ENCODE data around the gene TRIM52. TPM values are rescaled to one million over a fixed set of nuclear protein-coding genes. Genes with fewer than 3 reads are reported as not detected.
A peak's percentile ranks its signal among the peaks of the same experiment; 100 is the strongest.

Gene TRIM52
- total and polyA plus RNA-seq, 9 of the 15 experiments (the other 6 are each of a cell fraction or from before 2014, with no cell fraction given) = 3.3 to 21.9 (median 13.5) TPM

DNA sequence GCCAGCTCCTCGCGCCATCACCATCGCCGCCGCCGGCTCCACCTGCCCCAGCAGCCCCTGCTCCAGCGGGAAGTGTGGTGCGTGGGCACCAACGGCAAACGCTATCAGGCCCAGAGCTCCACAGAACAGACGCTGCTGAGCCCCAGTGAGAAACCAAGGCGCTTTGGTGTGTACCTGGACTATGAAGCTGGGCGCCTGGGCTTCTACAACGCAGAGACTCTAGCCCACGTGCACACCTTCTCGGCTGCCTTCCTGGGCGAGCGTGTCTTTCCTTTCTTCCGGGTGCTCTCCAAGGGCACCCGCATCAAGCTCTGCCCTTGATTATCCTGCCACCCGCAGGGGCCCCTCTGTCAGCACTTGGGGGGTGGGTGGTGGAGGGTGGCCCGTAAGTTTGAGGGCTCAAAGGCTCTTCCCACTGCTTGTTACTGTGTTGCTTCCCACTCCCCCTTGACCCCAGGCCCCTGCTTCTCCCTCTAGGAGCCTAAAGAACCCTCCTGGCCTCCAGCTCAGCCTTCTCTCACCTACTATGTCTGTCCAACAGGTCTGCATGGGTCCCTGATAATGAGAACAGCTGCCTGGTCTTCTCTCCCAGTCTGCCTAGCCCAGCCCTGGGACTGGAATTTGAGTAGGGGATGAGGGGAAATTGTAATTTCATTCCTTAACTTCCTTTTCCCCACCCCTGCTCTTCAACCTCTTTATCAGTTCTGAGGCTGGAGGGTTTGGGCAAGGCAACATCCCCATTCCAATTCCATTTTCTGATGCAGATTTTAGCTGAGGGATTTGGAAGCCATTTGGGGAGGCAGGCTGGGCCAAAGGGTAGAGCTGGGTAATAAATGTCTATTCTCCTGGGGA is 26.3 kb downstream of the TRIM52 start (continued):
- TF ChIP-seq, protein P1, sequence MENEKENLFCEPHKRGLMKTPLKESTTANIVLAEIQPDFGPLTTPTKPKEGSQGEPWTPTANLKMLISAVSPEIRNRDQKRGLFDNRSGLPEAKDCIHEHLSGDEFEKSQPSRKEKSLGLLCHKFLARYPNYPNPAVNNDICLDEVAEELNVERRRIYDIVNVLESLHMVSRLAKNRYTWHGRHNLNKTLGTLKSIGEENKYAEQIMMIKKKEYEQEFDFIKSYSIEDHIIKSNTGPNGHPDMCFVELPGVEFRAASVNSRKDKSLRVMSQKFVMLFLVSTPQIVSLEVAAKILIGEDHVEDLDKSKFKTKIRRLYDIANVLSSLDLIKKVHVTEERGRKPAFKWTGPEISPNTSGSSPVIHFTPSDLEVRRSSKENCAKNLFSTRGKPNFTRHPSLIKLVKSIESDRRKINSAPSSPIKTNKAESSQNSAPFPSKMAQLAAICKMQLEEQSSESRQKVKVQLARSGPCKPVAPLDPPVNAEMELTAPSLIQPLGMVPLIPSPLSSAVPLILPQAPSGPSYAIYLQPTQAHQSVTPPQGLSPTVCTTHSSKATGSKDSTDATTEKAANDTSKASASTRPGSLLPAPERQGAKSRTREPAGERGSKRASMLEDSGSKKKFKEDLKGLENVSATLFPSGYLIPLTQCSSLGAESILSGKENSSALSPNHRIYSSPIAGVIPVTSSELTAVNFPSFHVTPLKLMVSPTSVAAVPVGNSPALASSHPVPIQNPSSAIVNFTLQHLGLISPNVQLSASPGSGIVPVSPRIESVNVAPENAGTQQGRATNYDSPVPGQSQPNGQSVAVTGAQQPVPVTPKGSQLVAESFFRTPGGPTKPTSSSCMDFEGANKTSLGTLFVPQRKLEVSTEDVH (IDR thresholded peaks at IDR 0.05; ENCODE audit: low read depth, partially characterized antibody) = peak; percentile 25
- TF ChIP-seq POLR2A (conservative IDR thresholded peaks at IDR 0.05) = peak; percentile 72
- TF ChIP-seq, protein P2, sequence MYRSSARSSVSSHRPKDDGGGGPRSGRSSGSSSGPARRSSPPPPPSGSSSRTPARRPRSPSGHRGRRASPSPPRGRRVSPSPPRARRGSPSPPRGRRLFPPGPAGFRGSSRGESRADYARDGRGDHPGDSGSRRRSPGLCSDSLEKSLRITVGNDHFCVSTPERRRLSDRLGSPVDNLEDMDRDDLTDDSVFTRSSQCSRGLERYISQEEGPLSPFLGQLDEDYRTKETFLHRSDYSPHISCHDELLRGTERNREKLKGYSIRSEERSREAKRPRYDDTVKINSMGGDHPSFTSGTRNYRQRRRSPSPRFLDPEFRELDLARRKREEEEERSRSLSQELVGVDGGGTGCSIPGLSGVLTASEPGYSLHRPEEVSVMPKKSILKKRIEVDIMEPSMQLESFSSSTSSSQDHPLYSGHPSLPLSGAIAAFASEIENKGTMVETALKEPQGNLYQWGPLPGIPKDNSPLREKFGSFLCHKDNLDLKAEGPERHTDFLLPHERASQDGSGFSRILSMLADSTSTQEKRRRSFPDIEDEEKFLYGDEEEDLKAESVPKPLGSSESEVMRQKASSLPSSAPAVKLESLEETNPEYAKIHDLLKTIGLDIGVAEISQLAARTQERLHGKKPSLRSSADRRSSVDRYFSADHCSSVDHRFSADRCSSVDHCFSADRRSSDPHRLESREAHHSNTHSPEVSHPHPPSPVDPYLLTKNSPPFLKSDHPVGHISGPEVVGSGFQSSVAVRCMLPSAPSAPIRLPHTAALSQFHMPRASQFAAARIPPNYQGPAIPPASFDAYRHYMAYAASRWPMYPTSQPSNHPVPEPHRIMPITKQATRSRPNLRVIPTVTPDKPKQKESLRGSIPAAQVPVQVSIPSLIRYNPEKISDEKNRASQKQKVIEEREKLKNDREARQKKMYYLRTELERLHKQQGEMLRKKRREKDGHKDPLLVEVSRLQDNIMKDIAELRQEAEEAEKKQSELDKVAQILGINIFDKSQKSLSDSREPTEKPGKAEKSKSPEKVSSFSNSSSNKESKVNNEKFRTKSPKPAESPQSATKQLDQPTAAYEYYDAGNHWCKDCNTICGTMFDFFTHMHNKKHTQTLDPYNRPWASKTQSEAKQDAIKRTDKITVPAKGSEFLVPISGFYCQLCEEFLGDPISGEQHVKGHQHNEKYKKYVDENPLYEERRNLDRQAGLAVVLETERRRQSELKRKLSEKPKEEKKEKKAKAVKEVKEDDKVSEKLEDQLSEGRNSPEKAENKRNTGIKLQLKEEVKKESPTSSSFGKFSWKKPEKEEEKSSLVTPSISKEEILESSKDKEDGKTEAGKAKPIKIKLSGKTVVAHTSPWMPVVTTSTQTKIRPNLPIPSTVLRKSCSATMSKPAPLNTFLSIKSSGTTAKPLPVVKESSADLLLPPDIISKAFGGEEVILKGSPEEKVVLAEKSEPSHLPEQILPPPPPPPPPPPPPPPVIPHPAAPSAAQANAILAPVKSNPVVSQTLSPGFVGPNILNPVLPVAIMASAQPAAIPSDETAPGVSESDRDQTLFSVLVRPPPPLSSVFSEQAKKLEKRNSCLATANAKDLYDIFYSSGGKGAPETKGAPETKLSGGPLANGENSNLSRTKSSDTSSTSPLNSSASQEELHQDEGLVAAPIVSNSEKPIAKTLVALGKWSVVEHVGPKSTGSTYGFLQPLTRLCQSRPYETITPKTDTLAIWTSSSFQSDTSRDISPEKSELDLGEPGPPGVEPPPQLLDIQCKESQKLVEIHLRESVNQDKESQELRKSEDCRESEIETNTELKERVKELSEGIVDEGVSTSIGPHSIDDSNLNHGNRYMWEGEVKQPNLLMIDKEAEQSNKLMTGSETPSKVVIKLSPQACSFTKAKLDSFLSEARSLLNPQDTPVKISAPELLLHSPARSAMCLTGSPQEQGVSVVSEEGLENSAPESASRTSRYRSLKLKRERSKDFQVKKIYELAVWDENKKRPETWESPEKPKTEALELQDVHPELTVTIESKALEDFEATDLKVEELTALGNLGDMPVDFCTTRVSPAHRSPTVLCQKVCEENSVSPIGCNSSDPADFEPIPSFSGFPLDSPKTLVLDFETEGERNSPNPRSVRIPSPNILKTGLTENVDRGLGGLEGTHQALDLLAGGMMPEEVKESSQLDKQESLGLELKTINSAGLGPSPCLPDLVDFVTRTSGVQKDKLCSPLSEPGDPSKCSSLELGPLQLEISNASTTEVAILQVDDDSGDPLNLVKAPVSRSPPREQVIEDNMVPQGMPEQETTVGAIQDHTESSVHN (IDR thresholded peaks at IDR 0.05; ENCODE audit: borderline replicate concordance in 1 of 2, low read depth in 1 of 2) = no peak
- TF ChIP-seq HMG20A (CRISPR knock-in tag; conservative IDR thresholded peaks at IDR 0.05) = no peak
- TF ChIP-seq, protein P3, sequence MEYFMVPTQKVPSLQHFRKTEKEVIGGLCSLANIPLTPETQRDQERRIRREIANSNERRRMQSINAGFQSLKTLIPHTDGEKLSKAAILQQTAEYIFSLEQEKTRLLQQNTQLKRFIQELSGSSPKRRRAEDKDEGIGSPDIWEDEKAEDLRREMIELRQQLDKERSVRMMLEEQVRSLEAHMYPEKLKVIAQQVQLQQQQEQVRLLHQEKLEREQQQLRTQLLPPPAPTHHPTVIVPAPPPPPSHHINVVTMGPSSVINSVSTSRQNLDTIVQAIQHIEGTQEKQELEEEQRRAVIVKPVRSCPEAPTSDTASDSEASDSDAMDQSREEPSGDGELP (CRISPR knock-in tag; IDR thresholded peaks at IDR 0.05; ENCODE audit: borderline replicate concordance) = no peak; the same call in 1 of the 2 replicates
- TF ChIP-seq, protein P4, sequence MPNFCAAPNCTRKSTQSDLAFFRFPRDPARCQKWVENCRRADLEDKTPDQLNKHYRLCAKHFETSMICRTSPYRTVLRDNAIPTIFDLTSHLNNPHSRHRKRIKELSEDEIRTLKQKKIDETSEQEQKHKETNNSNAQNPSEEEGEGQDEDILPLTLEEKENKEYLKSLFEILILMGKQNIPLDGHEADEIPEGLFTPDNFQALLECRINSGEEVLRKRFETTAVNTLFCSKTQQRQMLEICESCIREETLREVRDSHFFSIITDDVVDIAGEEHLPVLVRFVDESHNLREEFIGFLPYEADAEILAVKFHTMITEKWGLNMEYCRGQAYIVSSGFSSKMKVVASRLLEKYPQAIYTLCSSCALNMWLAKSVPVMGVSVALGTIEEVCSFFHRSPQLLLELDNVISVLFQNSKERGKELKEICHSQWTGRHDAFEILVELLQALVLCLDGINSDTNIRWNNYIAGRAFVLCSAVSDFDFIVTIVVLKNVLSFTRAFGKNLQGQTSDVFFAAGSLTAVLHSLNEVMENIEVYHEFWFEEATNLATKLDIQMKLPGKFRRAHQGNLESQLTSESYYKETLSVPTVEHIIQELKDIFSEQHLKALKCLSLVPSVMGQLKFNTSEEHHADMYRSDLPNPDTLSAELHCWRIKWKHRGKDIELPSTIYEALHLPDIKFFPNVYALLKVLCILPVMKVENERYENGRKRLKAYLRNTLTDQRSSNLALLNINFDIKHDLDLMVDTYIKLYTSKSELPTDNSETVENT (CRISPR knock-in tag; IDR thresholded peaks at IDR 0.05) = peak; percentile 31; the same call in 1 of the 2 replicates
- peak; percentile 87 for TF ChIP-seq EWSR1 (IDR thresholded peaks at IDR 0.05; ENCODE audit: borderline replicate concordance, low read depth, partially characterized antibody)
- no peak for TF ChIP-seq TCFL5 (CRISPR knock-in tag; conservative IDR thresholded peaks at IDR 0.05)
- peak; percentile 96 for TF ChIP-seq RBM22 (IDR thresholded peaks at IDR 0.05; ENCODE audit: low read depth, low read length, poor library complexity, severe bottlenecking)
- no peak; the same call in 1 of the 2 replicates for TF ChIP-seq ZNF561 (CRISPR knock-in tag; conservative IDR thresholded peaks at IDR 0.05)
- peak; percentile 61 for TF ChIP-seq SUPT5H (IDR thresholded peaks at IDR 0.05)
